Stimulated activated CD8-positive, alpha-beta memory T cell treated with anti-CD3 and anti-CD28 coated beads, Interleukin-7, amount 100 ng/mL, for 4 hours (primary cell): ENCODE results near the gene INHBB.
"Not testable (repeated sequence)": the region's sequence is repeated elsewhere in the genome, so short reads cannot be mapped to it uniquely, and the experiment has no call there.

Experiments
- DNase-seq, 2 donors: peaks; one replicate each; pipeline ENCODE4 v3.0.0-alpha.2; 2020; ENCODE audit warnings: low read depth in 2 of 2

The INHBB gene

GRCh38 chr2:120346026-120346666 is at the start of gene INHBB:
Gene INHBB, plus strand, starts transcription at chr2:120346136. Its CDS starts 53 bp downstream, at chr2:120346189.
- no peak for DNase-seq

DNA sequence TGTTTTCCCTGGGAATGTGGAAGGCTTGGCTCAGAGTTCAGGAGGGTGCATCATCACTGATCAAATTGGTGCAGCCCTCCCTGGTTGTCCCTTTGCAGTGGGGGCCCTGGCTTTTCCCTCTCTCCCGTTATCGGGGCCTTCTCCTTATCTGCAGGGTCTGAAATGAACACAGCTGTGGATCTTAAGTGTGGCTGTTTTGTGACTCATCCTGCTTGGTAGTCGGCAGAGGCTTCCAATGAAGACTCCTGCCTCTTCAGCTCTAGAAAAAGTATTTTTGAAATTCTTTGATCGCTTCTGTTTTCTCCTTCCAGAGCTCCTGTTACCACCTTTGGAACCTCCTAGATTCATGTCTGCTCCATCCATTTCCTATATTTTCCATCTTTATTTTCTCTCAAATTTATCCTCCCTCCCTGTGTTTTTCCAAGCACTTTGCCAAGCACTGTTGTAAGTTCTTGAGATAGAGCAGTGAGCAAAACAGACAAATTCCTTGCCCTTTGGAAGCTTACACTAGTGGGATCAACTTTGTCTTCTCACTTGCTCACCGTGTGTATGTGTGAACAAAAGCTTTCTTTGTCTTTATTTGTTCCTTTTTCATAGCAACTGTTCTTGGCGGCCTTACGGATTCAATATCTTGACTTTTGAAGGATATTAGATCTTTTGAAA is 47.6 kb upstream of the INHBB start:
- no peak for DNase-seq

DNA sequence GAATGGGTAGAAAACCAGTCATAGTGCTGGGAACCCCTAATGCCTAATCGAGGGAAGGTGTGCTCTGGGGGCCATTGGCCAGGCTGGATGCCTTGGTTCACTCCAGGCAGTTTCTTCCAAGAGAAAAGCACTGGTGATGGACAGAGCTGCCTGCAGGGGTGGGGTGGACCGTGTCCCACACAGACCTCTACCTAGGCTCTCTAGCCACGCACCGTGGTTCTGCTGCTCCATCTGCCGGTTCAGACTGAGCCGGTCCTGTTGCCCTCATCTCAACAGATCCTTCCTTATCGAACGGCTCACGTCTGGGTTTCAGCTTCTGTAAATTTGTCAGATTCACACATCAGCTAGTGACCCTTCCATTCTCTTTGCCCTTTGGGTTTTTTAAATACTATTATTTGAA is 46.9 kb upstream of the INHBB start:
- no peak for DNase-seq

- DNase-seq, result no peak
Measured at GRCh38 chr2:120299561-120299960, 46.4 kb upstream of the INHBB start.

DNA sequence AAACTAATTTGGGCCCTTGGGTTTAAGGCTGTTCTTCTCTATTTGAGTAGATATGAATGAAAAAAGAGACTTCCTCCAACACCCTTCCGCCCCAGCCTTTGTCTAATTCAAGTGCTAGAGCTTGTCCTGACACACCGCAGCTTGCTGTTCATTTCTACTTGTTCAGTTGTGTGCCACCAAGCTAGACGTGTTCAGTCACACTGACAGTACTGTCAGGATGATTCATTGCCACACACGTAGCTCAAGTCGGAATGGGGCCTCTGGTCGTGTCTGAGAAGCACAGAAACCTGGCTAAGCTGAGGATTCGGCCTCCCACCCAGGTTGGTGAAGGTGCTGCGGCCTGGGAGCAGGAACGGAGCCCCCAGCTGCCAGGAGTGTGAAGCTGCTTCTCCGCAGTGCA is 45.6 kb upstream of the INHBB start:
- DNase-seq, result no peak

DNA sequence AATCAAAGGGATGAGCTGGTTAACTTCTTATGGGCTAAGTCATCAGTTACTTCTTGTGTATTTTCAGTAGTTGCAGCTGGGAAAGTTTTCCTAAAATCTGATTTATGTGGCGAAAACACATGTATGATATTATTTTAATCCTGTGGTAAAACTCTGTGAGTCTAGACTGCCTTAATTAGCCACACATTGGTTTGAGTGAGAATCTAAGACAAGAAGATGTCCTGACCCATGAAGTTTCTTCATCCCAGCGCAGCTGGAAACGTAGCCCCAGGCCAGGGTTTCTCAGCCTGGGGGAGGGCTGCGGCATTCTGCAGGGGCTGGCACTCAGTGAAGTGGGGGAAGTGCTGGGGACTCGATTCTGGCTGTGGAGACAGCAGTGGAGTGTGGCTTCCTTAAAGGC is 44.7 kb upstream of the INHBB start:
- DNase-seq, result no peak

GRCh38 chr2:120302301-120302700 is 43.6 kb upstream of the INHBB start:
- DNase-seq, result no peak

GRCh38 chr2:120303177-120303576 is 42.8 kb upstream of the INHBB start:
- DNase-seq, result no peak

- no peak for DNase-seq
Measured at GRCh38 chr2:120305296-120305695, 40.6 kb upstream of the INHBB start.

- DNase-seq, result no peak
Measured at GRCh38 chr2:120305937-120306490, 39.9 kb upstream of the INHBB start.

GRCh38 chr2:120307482-120307881 is 38.5 kb upstream of the INHBB start:
- DNase-seq, result no peak

DNA sequence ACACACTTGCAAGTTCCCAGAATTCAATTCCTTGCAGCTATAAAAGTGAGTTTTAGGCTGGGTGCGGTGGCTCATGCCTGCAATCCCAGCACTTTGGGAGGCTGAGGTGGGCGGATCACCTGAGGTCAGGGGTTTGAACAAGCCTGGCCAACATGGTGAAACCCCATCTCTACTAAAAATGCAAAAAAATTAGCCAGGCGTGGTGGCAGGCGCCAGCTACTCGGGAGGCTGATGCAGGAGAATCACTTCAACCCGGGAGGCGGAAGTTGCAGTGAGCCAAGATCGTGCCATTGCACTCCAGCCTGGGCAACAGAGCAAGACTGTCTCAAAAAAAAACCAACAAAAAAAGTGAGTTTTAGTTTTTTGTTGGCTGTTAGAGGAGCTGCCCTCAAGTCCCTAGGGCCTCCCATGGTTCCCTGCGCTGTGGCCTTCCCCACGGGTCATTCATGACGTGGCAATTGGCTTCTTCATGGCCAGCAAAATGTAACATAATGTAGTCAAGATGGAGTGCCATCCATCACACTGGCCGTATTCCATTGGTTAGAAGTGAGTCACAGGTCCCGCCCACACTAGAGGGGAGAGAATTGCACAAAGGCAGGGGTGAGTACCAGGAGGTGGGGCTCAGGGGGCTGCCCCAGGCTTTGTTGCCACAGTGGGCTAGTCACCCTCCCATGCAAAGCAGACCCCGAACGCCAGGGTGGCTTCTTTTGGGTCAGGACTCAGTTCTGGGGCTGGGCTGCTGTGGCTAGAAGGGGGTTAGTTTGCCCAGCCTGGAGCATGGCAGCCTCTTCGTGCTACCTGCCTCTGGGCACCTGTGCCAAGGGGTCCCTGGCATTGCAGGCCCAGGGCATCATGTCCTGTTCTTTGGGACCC is 37.7 kb upstream of the INHBB start:
- peak in 1 of 2 donors; percentile 2 for DNase-seq

- DNase-seq, result no peak
Measured at GRCh38 chr2:120310136-120310535, 35.8 kb upstream of the INHBB start.

- DNase-seq, result not testable (repeated sequence)
Measured at GRCh38 chr2:120310841-120311240, 35.1 kb upstream of the INHBB start.

DNA sequence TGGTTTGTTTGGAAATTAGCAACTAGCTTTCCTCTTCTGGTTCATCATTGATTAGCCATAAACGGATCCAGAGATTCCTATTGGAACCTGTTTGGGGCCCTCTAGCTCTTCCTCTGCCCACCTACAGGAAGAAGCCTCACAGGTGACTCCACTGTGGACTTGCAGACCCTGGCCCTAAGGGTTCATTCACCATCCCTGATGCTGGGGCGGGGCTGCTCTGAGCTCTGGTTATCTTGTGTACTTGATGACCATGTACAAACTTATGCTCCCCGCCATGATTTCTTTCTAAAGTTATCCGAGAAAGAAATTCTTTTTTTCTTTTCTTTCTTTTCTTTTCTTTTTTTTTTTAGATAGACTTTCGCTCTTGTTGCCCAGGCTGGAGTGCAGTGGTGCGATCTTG is 33.9 kb upstream of the INHBB start:
- DNase-seq, result no peak

DNA sequence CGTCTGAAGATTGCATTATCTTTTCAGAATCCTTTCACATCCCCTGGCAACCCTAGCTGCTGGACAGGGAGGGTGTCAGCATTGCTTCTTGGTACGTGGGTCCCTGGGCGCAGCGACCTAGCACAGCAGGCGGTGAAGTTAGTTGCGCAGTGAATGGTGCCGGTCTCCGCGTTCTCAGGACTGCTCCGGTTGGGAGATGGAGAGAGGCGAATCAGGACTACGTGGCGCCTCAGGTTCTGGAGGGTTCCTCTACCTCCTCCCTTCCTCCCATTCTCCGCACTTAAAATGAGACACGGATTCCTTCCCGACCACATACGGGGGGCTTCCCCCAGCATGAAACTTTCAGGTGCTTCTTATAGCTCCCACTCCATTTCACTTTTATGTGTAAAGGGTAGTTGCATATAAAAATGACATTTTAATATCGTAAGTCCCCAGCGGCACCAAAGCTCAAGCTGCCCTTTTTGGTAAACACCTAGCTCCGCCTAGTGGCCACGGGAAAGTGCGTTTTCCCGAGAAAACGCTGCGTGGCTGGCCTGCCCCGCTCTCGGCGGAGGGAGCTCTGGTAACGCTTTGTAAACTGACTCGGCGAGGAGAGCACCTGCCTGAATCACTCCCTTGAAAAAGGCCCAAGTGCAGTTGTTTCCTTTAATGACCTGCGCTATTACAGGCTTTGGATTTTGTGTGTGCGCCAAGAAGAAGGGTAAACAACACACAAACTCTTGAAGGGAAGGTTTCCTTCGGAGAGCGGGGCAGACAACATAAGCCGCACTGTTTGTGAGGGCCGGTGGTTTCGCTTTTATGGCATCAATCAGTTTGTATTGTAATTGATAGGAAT is 32.9 kb upstream of the INHBB start:
- peak; percentile 61 for DNase-seq

DNA sequence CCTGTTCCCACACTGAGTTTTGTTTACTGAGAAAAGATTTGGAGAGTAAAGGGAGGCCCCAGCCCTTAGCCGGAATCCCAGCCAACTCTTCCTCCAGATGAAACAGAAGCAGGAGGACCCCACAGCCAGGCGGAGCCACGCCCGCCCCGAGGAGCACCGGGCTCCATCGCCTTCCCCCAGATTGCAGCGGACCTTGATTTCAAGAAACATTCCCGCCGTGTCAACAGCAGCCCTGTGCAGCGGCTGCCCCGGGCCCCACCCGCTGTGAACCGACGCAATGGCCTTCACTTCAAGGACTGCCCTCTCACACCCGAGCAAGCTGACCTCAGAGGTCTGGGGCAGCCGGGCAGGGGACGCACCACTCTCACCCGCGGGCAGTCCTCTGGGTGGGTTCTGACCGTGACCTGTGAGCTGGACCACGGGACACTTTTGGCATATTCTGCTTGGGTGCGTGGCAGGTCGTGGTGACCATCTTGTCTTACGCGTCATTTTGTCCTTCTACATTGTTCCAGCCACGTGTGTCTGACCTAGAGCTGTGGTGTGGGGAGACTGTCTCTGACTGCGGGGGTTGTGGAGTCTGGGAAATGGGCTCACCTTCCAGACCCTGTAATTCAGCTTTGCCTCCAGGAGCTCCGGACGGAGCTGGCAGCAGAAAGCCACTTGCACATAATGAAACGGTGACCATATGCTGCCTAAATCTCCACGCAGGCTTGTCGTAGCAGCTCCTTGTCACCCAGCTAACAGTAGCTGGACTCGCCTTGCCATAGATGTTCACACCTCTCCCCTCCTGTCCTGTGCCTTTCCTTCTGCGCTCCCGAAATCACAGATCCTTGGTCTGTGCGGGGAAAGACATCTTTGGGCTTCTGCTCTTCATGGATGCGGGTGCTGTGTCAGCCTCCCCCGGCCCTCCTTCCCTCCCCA is 32.0 kb upstream of the INHBB start:
- no peak for DNase-seq

DNA sequence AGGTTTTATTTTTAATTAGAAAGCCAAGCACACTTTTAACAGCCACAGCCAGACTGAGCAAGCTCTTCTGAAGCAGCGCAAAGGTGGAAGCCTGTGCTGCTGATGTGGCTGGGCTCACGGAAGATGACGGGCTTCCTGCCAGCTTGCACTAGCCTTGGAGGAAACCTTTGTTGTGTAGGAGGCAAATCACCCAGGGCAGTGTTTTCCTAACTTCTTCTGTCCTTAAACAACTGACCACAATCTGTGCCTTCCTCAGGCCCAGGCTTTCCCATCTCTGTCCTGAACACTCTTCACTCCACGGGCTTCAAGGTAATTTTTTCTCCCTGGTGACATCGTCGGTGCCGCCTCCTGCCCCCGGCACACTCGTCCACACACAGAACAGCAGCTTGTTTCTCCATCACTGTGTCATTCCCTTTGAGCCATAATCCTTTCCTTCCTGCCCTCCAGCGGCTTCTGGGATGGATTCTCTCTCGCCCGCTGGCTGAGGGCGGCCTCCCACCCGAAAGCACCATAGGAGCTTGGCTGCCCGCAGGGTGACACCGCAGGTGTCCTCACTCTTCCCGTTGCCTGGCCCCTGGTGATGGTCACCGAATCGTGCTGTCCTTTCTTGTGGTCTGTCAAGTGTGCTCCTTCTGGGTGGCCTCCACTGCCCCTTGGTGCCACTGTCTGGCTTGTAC is 31.1 kb upstream of the INHBB start:
- DNase-seq, result no peak

DNA sequence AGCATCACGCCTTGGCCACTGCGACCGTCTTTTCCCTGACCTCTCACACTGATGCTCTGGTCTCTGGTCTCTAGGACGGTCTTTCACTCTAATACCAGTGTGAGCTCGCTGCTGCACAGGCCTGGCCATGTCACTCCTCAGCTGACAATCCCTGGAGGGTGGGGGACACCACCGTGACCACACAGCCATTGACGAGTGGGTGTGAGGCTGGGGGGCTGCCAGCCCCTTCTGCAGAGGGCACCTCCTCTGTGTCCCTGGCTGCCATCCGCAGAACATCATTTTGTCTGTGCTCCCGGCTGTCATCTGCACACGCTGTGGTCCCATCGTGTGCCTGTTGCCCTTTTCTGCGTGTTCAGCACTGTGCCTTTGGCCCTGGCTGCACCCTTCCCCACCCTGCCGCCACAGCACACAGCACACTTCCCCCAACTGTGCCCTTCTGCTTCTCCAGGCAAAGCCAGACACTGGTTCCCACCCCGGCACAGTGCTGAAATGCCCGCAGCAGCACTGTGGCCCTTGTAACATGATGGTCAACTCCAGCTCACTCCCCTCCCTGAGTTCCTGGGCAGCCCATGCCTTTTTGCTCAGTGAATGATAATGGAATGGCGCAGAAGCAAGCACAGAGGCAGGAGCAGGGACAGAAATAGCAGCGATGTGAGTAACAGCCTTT is 30.4 kb upstream of the INHBB start:
- DNase-seq, result no peak
